GM12878 (cell line): Measurements from ENCODE around the gene PIEZO2. TPM values are rescaled to one million over a fixed set of nuclear protein-coding genes. Genes with fewer than 3 reads are reported as not detected.
A peak's percentile ranks its signal among the peaks of the same experiment; 100 is the strongest.

Experiments used
- BCL11A ChIP-seq: IDR thresholded peaks from 2 replicates; pipeline ENCODE4 v1.6.1; 2011; ENCODE audit warnings: low read depth, low read length
- BCLAF1 ChIP-seq: fragments of 450-650 bp; IDR thresholded peaks from 2 replicates; pipeline ENCODE4 v1.6.1; 2017; ENCODE audit warnings: antibody characterized with exemption, mild to moderate bottlenecking, moderate library complexity
- CREM ChIP-seq: IDR thresholded peaks from 2 replicates; pipeline ENCODE4 v1.6.1; 2014; ENCODE audit warnings: antibody characterized with exemption, low read depth
- EGR1 ChIP-seq, 2 experiments: IDR thresholded peaks; 1 replicate in 1 of 2; 2 replicates in 1 of 2; pipeline ENCODE4 v1.6.1; 2011 to 2012; ENCODE audit warnings: low read depth in 2 of 2, low read length in 2 of 2, borderline replicate concordance in 1 of 2, mild to moderate bottlenecking in 1 of 2, moderate library complexity in 1 of 2
- EP300 ChIP-seq, 2 experiments: fragments of 150-350 bp in 1 of 2; IDR thresholded peaks; 2 replicates each; pipeline ENCODE4 v1.6.1; 2011 to 2012; ENCODE audit warnings: low read depth in 2 of 2, low read length in 2 of 2, borderline replicate concordance in 1 of 2, improper control_type of control experiment in 1 of 2, inconsistent platforms in 1 of 2; ENCODE audit not compliant: control insufficient read depth in 1 of 2
- ETV6 ChIP-seq, 2 experiments: fragments of 450-650 bp in 1 of 2; IDR thresholded peaks in 1 of 2; conservative IDR thresholded peaks in 1 of 2; 2 replicates each; pipeline ENCODE4 v1.6.1; 2014; ENCODE audit warnings: antibody characterized with exemption in 1 of 2, borderline replicate concordance in 1 of 2, low read depth in 1 of 2, mild to moderate bottlenecking in 1 of 2, moderate library complexity in 1 of 2
- EZH2 ChIP-seq: IDR thresholded peaks from 2 replicates; pipeline ENCODE4 v1.6.1; 2012; ENCODE audit warnings: low read depth, mild to moderate bottlenecking, control low read depth, inconsistent platforms, low read length, borderline replicate concordance; ENCODE audit not compliant: control insufficient read depth
- GABPA ChIP-seq: IDR thresholded peaks from 2 replicates; pipeline ENCODE4 v1.6.1; 2014; ENCODE audit warnings: antibody characterized with exemption, low read depth, mild to moderate bottlenecking, inconsistent platforms
- MTA2 ChIP-seq: fragments of 450-650 bp; IDR thresholded peaks from 2 replicates; pipeline ENCODE4 v1.6.1; 2016; ENCODE audit warnings: low read depth, mild to moderate bottlenecking, moderate library complexity
- NFIC ChIP-seq: IDR thresholded peaks from 2 replicates; pipeline ENCODE4 v1.6.1; 2012; ENCODE audit warnings: low read depth, mild to moderate bottlenecking, inconsistent platforms, low read length, moderate library complexity
- NR2C2 ChIP-seq: IDR thresholded peaks from 2 replicates; pipeline ENCODE4 v1.6.1; 2011; ENCODE audit warnings: borderline replicate concordance, low read depth; ENCODE audit not compliant: control insufficient read depth, insufficient read length
- PKNOX1 ChIP-seq: fragments of 450-650 bp; IDR thresholded peaks from 2 replicates; pipeline ENCODE4 v1.6.1; 2016; ENCODE audit warnings: mild to moderate bottlenecking
- POLR2AphosphoS5 ChIP-seq: IDR thresholded peaks from 2 replicates; pipeline ENCODE4 v1.6.1; 2011; ENCODE audit warnings: mild to moderate bottlenecking, low read length, inconsistent platforms
- PRDM15 ChIP-seq: fragments of 450-650 bp; formaldehyde crosslinking; IDR thresholded peaks from 2 replicates; pipeline ENCODE4 v1.4.0; 2020; ENCODE audit warnings: mild to moderate bottlenecking, moderate library complexity
- SMAD1 ChIP-seq: fragments of 450-650 bp; IDR thresholded peaks from 2 replicates; pipeline ENCODE4 v1.6.1; 2018; ENCODE audit warnings: mild to moderate bottlenecking, low read depth; ENCODE audit not compliant: partially characterized antibody
- SMAD5 ChIP-seq: IDR thresholded peaks from 2 replicates; pipeline ENCODE4 v1.6.1; 2016; ENCODE audit warnings: antibody characterized with exemption, low read depth
- SREBF2 ChIP-seq: IDR thresholded peaks from 2 replicates; pipeline ENCODE4 v1.6.1; 2012; ENCODE audit warnings: mild to moderate bottlenecking, low read length
- TBL1XR1 ChIP-seq: IDR thresholded peaks from 2 replicates; pipeline ENCODE4 v1.6.1; 2012; ENCODE audit warnings: low read depth, low read length, improper control_type of control experiment
- TCF12 ChIP-seq: IDR thresholded peaks from 2 replicates; pipeline ENCODE4 v1.6.1; 2011; ENCODE audit warnings: low read depth, mild to moderate bottlenecking, low read length
- ZNF217 ChIP-seq: fragments of 450-650 bp; IDR thresholded peaks from 2 replicates; pipeline ENCODE4 v1.6.1; 2017; ENCODE audit warnings: antibody characterized with exemption, mild to moderate bottlenecking
- polyA plus RNA-seq, 11 experiments: library from polyadenylated mRNA; depleted of rRNA in 4 of 11; unstranded in 6 of 11; stranded (reverse) in 5 of 11; fragments of >200 nt; fragmentation: Nextera tagmentation in 4 of 11; fragmentation: Illumina TruSeq in 1 of 11; extraction: Ambion mirVana in 4 of 11; extraction: Trizol in 1 of 11; gene quantifications; 1 replicate in 1 of 11; 2 replicates in 10 of 11; pipeline versions ENCODE4 v1.2.1 to v1.2.3, GENCODE V29; 2011 to 2016; ENCODE audit warnings: inconsistent platforms in 2 of 11, missing spikeins in 2 of 11, low read depth in 1 of 11
- total RNA-seq, 4 experiments: library from RNA; depleted of rRNA in 3 of 4; stranded (reverse); fragments of >200 nt in 3 of 4; fragmentation: Illumina TruSeq in 1 of 4; extraction: Trizol in 1 of 4; gene quantifications; 2 replicates each; pipeline versions ENCODE4 v1.2.1 to v1.2.3, GENCODE V29; 2013 to 2021

PIEZO2 gene
- total and polyA plus RNA-seq, 10 of the 15 experiments (the other 5 are each of a cell fraction or from before 2014, with no cell fraction given), result 6.7 to 42.3 (median 27.4) TPM

GRCh38 chr18:10951631-10952544 is 197.5 kb downstream of the PIEZO2 start (continued):
- TF ChIP-seq CREM (peak; percentile 26; the same call in 1 of the 2 replicates), BCLAF1 (no peak), PRDM15 (no peak), TBL1XR1 (no peak), BCL11A (peak; percentile 22; the same call in 1 of the 2 replicates), EZH2 (no peak), GABPA (no peak), POLR2AphosphoS5 (peak; percentile 72; the same call in 1 of the 2 replicates), SREBF2 (no peak), ZNF217 (no peak), EP300 (IDR thresholded peaks at IDR 0.05; ENCODE audit: borderline replicate concordance in 1 of 2, control insufficient read depth in 1 of 2, low read depth in 2 of 2, low read length in 2 of 2) (0 out of 4 replicates have a peak, but pooled peaks of 1 of the 2 experiments have one; percentile 24), EGR1 (IDR thresholded peaks at IDR 0.05; ENCODE audit: borderline replicate concordance in 1 of 2, low read depth in 2 of 2, low read length in 2 of 2) (no peak), SMAD5 (peak; percentile 73), ETV6 (conservative IDR thresholded peaks at IDR 0.05 in 1 of 2, IDR thresholded peaks at IDR 0.05 in 1 of 2; ENCODE audit: borderline replicate concordance in 1 of 2, low read depth in 1 of 2) (no peak), NFIC (peak; percentile 52), PKNOX1 (peak; percentile 17; the same call in 1 of the 2 replicates), MTA2 (peak; percentile 27; the same call in 1 of the 2 replicates), TCF12 (0 out of 2 replicates have a peak, but pooled peaks have one; percentile 37), SMAD1 (peak; percentile 68), NR2C2 (no peak)
